GM19324 (cell line): ENCODE results near the gene RERE.

Experiments
- ATAC-seq: cut with Tn5 transposase; IDR thresholded peaks from one replicate; pipeline ENCODE4 v1.9.1; 2021; ENCODE audit warnings: mild to moderate bottlenecking, moderate library complexity; ENCODE audit not compliant: unreplicated experiment, low FRiP score

RERE gene

GRCh38 chr1:8560611-8561544 lies 256.6 kb downstream of the RERE start:
- ATAC-seq = no peak

GRCh38 chr1:8560035-8560434 lies 257.4 kb downstream of the RERE start:
- no peak for ATAC-seq

- ATAC-seq = no peak
Measured at GRCh38 chr1:8555582-8555981, 261.9 kb downstream of the RERE start.

GRCh38 chr1:8554956-8555534 lies 262.4 kb downstream of the RERE start:
- no peak for ATAC-seq

- ATAC-seq = no peak
Measured at GRCh38 chr1:8552820-8553397, 264.5 kb downstream of the RERE start.

- no peak for ATAC-seq
Measured at GRCh38 chr1:8551613-8552489, 265.6 kb downstream of the RERE start.

- no peak for ATAC-seq
Measured at GRCh38 chr1:8551057-8551456, 266.4 kb downstream of the RERE start.

GRCh38 chr1:8547791-8548190 lies 269.6 kb downstream of the RERE start:
- no peak for ATAC-seq

GRCh38 chr1:8545078-8545477 lies 272.4 kb downstream of the RERE start:
- no peak for ATAC-seq

GRCh38 chr1:8544644-8545043 lies 272.8 kb downstream of the RERE start:
- ATAC-seq = no peak

GRCh38 chr1:8543965-8544364 lies 273.5 kb downstream of the RERE start:
- ATAC-seq = no peak

GRCh38 chr1:8541961-8542521 lies 275.4 kb downstream of the RERE start:
- no peak for ATAC-seq

- ATAC-seq = no peak
Measured at GRCh38 chr1:8540971-8541370, 276.5 kb downstream of the RERE start.

GRCh38 chr1:8540261-8540941 lies 277.0 kb downstream of the RERE start:
- ATAC-seq = no peak

- no peak for ATAC-seq
Measured at GRCh38 chr1:8539683-8540082, 277.8 kb downstream of the RERE start.

GRCh38 chr1:8538502-8538901 lies 278.9 kb downstream of the RERE start:
- ATAC-seq = no peak

GRCh38 chr1:8537991-8538390 lies 279.4 kb downstream of the RERE start:
- no peak for ATAC-seq

GRCh38 chr1:8536515-8536914 lies 280.9 kb downstream of the RERE start:
- ATAC-seq = no peak

- no peak for ATAC-seq
Measured at GRCh38 chr1:8533907-8534306, 283.5 kb downstream of the RERE start.

- peak; percentile 56 for ATAC-seq
Measured at GRCh38 chr1:8533124-8533523, 284.3 kb downstream of the RERE start.
